GOT3 (cell line): ENCODE results near the gene LHFPL5.

Experiments
- DNase-seq: peaks from one replicate; lab custom pipeline; 2025; ENCODE audit warnings: mixed read lengths; lab: John Stamatoyannopoulos, UW

The LHFPL5 gene

DNA sequence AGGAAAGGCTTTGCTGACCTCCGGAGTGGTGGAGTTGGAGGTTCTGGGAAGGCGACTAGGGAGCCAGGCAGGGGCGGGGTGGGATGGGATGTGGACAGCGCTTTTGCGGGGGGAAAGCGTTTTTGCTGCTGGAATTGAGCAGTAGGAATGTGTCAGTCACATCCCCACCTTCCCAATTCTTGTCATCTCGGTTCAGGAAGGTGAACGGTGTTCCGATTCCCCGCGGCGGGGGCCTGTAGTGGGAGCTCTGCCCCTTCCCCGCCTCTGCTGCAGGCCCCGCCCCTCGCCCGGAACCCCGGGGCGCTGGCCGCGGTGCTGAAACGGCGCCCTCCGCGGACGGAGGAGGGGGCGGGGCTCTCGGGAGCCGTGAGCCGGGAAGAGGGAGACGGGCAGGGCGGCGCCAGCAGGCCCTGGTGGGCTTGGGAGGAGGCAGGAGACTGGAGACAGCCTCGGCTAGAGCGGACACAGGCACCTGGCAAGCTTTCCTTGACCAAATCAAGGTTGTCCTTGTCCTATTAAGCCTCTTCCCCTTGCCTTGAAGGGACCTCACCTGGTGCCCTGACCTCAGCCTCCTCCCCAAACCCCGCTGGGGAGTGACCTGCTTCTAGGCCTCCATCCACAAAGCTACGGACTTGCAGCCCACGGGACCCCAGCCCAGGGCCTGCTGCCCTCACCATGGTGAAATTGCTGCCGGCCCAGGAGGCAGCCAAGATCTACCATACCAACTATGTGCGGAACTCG, at the start of gene LHFPL5:
Gene LHFPL5 (plus strand): TSS at position 357 of the 741 bp plus-strand sequence. CDS start 319 bp downstream, at position 676.
- no peak for DNase-seq

GRCh38 chr6:35757456-35758123, 47.6 kb upstream of the LHFPL5 start:
- DNase-seq = no peak

DNA sequence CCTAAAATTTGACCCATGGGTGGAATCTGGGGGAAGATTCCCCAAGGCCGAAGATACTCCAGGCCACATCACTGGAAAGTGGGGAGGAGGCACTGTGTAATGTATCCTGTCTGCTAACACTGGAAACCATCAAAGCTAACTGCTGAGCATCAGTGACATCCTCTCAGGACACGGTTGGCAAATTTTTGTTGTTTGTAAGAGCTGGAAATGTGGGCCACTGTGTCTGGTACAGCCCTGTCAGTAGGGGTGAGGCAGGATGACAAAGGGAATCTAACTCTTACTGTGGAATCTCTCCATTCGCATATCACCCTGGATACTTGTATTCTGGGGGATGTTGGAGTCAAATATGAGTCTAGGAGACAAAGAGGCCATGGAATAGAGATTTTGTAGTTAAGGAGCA, 45.7 kb upstream of the LHFPL5 start:
- DNase-seq = no peak

DNA sequence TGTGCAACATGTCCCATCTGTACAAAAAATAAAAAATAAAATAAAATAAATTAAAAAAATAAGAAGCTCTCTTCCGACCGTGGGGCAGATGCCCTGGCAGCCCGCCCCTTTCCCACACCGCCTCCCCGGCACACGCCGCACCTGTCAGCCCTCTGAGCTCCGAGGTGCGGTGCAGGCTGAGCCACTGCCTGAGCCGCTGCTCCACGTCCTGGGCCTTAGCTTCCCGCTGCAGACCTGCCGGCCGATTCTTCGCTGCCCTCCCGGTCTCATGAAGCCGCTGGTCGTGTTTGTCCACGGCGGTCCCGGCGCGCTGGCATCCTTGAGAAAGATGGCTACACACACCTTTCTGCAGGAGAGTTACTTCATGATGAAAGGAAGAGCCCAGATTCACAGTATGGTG, 39.4 kb upstream of the LHFPL5 start:
- no peak for DNase-seq

- no peak for DNase-seq
Measured at GRCh38 chr6:35769211-35769610, 35.9 kb upstream of the LHFPL5 start.

GRCh38 chr6:35771343-35771627, 33.9 kb upstream of the LHFPL5 start:
- no peak for DNase-seq

DNA sequence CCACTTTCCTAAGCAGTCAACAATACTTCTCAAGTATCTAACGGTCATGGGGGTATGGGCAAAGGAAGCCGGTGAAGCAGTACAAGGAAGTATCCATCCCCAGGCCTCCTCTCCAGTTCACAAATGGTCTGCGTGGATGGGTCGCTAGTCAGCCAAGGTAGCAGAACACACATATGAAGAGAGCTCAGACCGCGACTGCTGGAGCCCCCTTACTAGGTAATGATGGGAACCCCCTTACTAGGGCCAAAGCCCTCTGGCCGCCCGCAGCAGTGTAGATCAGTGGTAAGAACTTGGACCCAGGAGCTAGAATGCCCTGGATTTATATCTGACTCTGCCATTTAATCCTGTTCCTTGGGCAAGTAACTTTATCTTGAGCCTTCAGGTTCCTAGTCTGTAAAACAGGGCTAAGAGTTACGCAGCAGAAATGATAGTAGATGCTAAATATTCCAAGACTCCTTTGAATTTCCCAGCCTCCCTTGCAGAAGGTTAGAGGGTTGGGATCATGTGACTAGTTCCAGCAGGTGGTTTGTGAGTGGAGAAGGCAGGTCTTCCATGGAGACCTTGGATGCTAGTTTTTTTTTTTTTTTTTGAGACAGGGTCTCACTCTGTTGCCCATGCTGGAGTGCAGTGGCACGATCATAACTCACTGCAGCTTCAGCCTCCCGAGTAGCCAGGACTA, 30.9 kb upstream of the LHFPL5 start:
- no peak for DNase-seq

GRCh38 chr6:35775031-35775430, 30.1 kb upstream of the LHFPL5 start:
- no peak for DNase-seq

GRCh38 chr6:35776364-35777215, 28.6 kb upstream of the LHFPL5 start, which contains the start of gene CLPSL2:
CLPSL2 (plus strand) TSS chr6:35776598; CDS start chr6:35776619, 21 bp downstream.
- DNase-seq = no peak

GRCh38 chr6:35777356-35778102, 27.6 kb upstream of the LHFPL5 start:
- no peak for DNase-seq

GRCh38 chr6:35778437-35778836, 26.7 kb upstream of the LHFPL5 start:
- DNase-seq = no peak

- no peak for DNase-seq
Measured at GRCh38 chr6:35780719-35781118, 24.4 kb upstream of the LHFPL5 start, which contains the start of gene CLPSL1. CLPSL1 (plus strand) TSS chr6:35781019; CDS start chr6:35781111, 92 bp downstream.

DNA sequence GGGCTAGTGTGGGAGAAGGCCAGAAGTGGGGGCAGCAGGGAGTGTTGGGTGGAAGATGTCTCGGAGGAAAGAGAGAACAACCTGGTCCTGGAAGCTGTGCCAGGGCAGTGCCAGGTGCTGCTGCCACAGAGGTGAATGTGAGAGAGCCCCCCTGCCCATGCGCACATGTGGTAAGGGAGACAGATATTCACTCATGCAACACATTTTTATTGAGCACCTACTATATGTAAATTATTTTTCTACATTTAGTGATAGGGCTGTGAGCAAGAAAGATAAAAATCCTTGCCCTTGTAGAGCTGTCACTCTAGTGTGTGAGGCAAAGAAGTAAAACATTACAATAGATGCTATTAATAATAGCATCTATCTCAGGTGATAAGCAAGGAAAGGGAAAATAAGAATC, 23.9 kb upstream of the LHFPL5 start:
- no peak for DNase-seq

DNA sequence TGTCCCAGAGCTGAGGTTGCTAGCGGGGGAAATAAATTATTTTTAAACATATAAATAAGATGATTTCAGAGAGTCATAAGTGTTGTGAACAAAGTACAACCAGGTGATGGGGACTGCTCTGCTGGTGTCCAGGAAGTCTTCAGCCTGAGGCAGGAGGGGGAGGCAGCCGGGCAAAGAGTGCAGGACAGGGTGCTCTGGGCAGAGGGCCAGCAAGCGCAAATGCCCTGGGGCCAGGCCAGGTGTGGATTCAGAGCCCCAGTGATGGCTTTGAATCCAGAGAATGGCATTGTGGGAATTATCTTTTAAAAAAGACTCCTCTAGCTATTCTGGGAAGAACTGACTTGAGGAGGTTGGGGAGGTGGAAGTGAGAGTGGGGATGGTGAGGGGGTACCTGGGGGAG, 22.7 kb upstream of the LHFPL5 start:
- no peak for DNase-seq

DNA sequence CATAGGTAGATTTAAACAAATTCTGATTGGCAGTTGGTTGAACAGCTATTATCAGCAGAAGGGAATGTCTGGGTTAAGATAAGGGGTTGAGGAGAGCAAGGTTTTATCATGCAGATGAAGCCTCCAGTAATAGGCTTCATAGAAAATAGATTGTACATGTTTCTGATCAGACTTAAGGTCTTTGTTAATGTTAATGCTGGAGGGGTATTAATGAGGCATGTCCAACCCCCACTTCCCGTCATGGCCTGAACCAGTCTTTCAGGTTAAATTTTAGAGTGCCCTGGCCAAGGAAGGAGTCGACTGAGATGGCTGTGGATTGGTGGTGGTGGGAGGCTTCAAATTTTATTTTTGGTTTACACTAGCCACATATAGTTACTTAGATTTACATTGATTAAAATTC, 21.0 kb upstream of the LHFPL5 start:
- DNase-seq = no peak

DNA sequence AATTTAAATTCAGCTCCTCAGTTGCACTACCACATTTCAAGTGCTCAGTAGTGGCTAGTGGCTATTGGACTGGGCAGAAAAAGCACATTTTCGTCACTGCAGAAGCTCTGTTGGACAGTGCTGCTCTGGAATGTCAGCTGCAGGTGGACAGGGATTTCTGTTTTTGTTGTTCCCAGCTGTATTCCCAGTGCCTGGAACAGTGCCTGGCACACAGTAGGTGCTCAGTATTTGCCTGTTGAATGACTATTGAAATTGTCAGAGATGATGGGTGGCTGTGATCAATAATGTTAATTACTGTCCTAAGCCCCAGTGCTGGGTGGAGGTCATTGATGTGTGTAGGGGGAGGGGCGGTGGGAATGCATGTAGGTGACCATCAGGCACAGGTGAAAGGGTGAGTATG, 18.9 kb upstream of the LHFPL5 start:
- DNase-seq = no peak

- no peak for DNase-seq
Measured at GRCh38 chr6:35786810-35787209, 18.3 kb upstream of the LHFPL5 start.

- DNase-seq = no peak
Measured at GRCh38 chr6:35787266-35788218, 17.6 kb upstream of the LHFPL5 start.

DNA sequence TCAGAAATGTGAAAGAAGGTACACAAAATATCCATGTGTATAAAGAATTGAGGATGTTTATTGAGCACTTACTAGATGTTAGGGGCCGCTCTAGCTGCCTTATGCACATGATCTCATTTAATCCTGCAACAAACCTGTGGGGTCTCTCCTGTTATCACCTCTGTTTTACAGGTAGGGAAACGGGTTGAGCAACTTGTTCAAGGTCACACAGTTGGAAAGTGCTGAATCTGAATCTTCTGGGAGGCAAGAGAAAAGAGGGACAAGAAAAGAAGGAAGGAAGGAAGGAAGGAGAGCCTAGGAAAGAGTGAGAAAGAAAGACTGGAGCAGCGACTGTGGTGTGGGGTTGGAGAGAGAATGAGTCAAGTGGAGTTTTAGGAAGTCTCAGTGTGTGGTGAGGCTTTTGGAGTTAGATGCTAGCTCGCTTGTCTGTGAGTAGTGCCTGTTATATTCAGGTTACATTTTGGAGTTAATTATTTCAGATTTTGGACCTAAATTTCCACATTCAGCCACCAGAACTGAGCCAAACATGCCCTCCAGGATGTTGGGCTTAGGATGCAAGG, 16.6 kb upstream of the LHFPL5 start:
- no peak for DNase-seq

DNA sequence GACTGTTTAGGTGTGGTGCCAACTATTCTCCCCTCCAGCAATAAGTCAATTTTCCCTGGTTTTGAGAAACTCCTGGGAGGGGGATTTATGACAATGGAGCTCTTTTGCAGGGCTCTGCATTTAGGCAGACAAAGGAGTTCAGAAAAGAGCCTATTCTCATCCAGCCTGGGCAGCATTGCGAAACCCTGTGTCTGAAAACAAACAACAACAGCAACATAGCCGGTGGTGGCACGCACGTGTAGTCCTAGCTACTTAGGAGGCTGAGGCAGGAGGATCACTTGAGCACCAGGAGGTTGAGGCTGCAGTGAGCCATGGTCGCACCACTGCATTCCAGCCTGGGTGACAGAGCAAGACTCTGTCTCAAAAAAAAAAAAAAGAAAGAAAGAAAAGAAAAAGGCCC, 14.5 kb upstream of the LHFPL5 start:
- DNase-seq = no peak
